IPS-NIHi7 (cell line): ENCODE measurements around the gene IKZF3.
"Not testable (repeated sequence)": the region's sequence is repeated elsewhere in the genome, so short reads cannot be mapped to it uniquely, and the experiment has no call there.

ENCODE experiments used
- DNase-seq: peaks from one replicate; pipeline ENCODE4 v3.0.0; 2012; ENCODE audit warnings: mixed read lengths; ENCODE audit errors: extremely low spot score

IKZF3 gene

GRCh38 chr17:39863918-39864746, at the start of gene IKZF3:
Gene IKZF3 (minus strand): TSS chr17:39864312. CDS start chr17:39864126, 186 bp downstream.
- peak; percentile 93 for DNase-seq

GRCh38 chr17:39908789-39909352, 44.8 kb upstream of the IKZF3 start:
- DNase-seq: no peak

- DNase-seq: no peak
Observed at GRCh38 chr17:39904990-39905288, 40.8 kb upstream of the IKZF3 start.

GRCh38 chr17:39903158-39903884, 39.2 kb upstream of the IKZF3 start:
- DNase-seq: no peak

- DNase-seq: not testable (repeated sequence)
Observed at GRCh38 chr17:39902027-39902426, 37.9 kb upstream of the IKZF3 start.

GRCh38 chr17:39899215-39899614, 35.1 kb upstream of the IKZF3 start:
- DNase-seq: no peak

- no peak for DNase-seq
Observed at GRCh38 chr17:39898088-39898487, 34.0 kb upstream of the IKZF3 start.

- no peak for DNase-seq
Observed at GRCh38 chr17:39894681-39895376, 30.7 kb upstream of the IKZF3 start.

- no peak for DNase-seq
Observed at GRCh38 chr17:39889200-39889599, 25.1 kb upstream of the IKZF3 start.

GRCh38 chr17:39887078-39887477, 23.0 kb upstream of the IKZF3 start:
- DNase-seq: no peak

- not testable (repeated sequence) for DNase-seq
Observed at GRCh38 chr17:39886102-39886501, 22.0 kb upstream of the IKZF3 start.

- DNase-seq: no peak
Observed at GRCh38 chr17:39872751-39873150, 8.6 kb upstream of the IKZF3 start.

GRCh38 chr17:39871801-39872200, 7.7 kb upstream of the IKZF3 start:
- DNase-seq: no peak

GRCh38 chr17:39870776-39871175, 6.7 kb upstream of the IKZF3 start:
- DNase-seq: no peak

- DNase-seq: no peak
Observed at GRCh38 chr17:39868554-39868942, 4.4 kb upstream of the IKZF3 start.

- DNase-seq: no peak
Observed at GRCh38 chr17:39867880-39868553, 3.9 kb upstream of the IKZF3 start, which contains the start of gene ZPBP2. Gene ZPBP2 (plus strand): TSS chr17:39868202. CDS start chr17:39868355, 153 bp downstream.

GRCh38 chr17:39867084-39867879, 3.2 kb upstream of the IKZF3 start:
- DNase-seq: no peak

- no peak for DNase-seq
Observed at GRCh38 chr17:39866013-39866730, 2.1 kb upstream of the IKZF3 start.

GRCh38 chr17:39863244-39863917, 731 bp downstream of the IKZF3 start:
- DNase-seq: no peak

- DNase-seq: no peak
Observed at GRCh38 chr17:39861235-39861634, 2.9 kb downstream of the IKZF3 start.
